22Rv1 (cell line): ENCODE results near the gene TOR1AIP2.

Experiments used
- H3K27ac ChIP-seq: fragments of 450-650 bp; 2 replicates; pipeline ENCODE4 v1.5.1; 2017
- ZFX ChIP-seq: fragments of 450-650 bp; IDR thresholded peaks from 2 replicates; pipeline ENCODE4 v1.6.1; 2017; ENCODE audit warnings: antibody characterized with exemption, borderline replicate concordance
- TF ChIP-seq, protein P1 (sequence below): fragments of 450-650 bp; IDR thresholded peaks from 2 replicates; pipeline ENCODE4 v1.5.1; 2017; ENCODE audit warnings: mild to moderate bottlenecking

Gene TOR1AIP2

DNA sequence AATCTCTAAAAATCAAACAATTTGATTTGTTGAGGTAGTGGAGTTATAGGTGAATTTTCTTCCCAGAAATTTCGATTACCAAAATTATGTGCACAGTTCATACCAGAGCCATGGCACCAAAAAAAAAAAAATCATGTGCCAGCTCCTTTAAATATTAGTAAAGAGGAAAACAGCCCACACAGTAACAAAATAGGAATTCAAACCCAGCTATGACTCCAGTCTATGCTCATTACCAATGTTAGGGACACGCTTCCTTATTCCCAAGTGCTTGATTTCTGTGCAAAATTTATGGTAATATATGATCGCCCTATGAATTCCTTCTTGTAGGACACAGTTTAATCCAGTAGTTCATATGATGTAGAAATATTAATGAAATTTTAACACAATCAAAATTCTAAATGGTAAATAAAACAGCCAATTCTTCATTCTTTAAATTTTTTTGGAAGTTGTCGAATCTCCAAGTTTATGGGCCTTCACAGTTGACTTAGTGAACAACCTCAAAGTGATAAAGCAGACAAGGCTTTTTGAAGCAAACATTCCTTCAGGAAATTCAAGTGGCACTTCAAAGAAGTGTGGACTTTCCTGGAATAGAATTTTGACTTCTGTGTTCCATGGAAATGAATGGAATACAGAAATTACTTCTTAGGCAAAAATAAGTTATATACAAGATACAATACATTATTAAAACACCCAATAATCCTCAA, 1.9 kb downstream of the TOR1AIP2 start:
- no peak overlapping the region for H3K27ac ChIP-seq
- TF ChIP-seq, protein P1, sequence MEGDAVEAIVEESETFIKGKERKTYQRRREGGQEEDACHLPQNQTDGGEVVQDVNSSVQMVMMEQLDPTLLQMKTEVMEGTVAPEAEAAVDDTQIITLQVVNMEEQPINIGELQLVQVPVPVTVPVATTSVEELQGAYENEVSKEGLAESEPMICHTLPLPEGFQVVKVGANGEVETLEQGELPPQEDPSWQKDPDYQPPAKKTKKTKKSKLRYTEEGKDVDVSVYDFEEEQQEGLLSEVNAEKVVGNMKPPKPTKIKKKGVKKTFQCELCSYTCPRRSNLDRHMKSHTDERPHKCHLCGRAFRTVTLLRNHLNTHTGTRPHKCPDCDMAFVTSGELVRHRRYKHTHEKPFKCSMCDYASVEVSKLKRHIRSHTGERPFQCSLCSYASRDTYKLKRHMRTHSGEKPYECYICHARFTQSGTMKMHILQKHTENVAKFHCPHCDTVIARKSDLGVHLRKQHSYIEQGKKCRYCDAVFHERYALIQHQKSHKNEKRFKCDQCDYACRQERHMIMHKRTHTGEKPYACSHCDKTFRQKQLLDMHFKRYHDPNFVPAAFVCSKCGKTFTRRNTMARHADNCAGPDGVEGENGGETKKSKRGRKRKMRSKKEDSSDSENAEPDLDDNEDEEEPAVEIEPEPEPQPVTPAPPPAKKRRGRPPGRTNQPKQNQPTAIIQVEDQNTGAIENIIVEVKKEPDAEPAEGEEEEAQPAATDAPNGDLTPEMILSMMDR = no peak
- no peak for TF ChIP-seq ZFX

GRCh38 chr1:179873438-179873851, 4.2 kb downstream of the TOR1AIP2 start:
- TF ChIP-seq, protein P1 = no peak
- no peak for TF ChIP-seq ZFX
- H3K27ac ChIP-seq = peak overlapping the region; percentile 61

- TF ChIP-seq, protein P1 = no peak
- H3K27ac ChIP-seq = peak overlapping the region; percentile 61
Measured at GRCh38 chr1:179872558-179872957, 5.0 kb downstream of the TOR1AIP2 start.

GRCh38 chr1:179871940-179872339, 5.7 kb downstream of the TOR1AIP2 start:
- TF ChIP-seq, protein P1 = no peak
- TF ChIP-seq ZFX = no peak
- no peak overlapping the region; the same call in 1 of the 2 replicates for H3K27ac ChIP-seq

DNA sequence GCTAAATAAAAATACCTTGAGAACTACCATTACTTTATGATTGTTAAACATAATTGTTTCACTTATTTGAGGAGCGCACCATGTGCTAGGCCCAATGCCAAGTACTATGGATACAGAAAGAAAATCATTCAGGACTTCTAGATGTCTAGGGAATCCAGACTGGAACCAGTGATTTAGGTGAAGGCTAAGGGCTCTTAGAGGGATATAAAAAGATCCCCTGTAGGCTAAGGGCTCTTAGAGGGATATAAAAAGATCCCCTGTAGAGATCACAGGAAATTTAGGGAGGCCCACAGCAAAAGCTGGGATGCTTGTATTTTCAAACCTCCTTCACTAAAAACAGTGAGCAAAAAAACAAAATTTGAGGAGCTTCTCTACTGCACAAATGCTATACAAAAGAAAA, 6.7 kb downstream of the TOR1AIP2 start:
- TF ChIP-seq, protein P1 = no peak
- no peak for TF ChIP-seq ZFX

DNA sequence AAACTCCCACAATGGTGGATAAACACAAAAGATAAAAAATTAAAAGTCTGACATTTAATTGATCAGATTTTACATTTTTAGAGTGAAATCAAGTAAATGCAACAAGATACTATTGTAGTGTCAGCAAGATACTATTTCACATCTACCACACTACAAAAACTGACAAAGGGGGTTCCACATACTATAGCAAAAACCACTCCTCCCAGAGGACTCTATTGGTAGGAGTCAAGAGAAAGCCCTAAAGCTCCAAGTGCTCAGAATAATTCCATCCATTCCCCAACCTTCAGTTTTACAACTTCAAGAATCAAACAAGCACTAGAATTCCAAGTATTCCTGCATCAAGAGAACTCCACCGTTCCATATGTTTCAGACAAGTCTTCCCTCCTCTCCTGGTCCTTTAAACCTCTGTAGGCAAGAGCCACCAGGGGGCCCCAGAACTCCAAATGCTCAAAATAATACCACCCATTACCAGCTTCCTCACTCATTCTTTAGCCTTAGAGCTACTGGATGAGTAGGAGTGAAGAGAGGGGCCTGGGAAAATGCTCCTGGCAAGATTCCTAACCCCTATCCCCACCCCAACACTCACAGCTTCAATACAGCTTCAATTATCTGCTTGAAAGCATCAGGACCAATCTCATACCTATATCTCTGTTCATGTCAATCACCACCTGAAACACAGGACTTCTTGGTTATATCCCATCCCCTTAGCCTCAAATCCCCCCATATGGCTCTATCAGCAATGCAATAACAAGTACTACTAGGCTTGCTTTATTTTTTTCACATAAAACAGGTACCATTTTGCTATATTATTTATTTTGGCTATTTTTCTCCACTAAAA, 9.9 kb downstream of the TOR1AIP2 start:
- no peak for TF ChIP-seq ZFX
- TF ChIP-seq, protein P1 = peak; percentile 93
- no peak overlapping the region for H3K27ac ChIP-seq

More for the DNA sequence above, 6.7 kb downstream of the TOR1AIP2 start:
- no peak overlapping the region for H3K27ac ChIP-seq

GRCh38 chr1:179866616-179867015, 11.0 kb downstream of the TOR1AIP2 start:
- TF ChIP-seq, protein P1 = no peak
- no peak for TF ChIP-seq ZFX
- H3K27ac ChIP-seq = no peak overlapping the region
